Neural cell (in vitro differentiated cells): Measurements from ENCODE around the gene MLLT3. TPM values are rescaled to one million over a fixed set of nuclear protein-coding genes. Genes with fewer than 3 reads are reported as not detected.

Source experiments
- H2AFZ ChIP-seq: fragments of 200-600, 300-800 bp; sonication (generic), shearing (Covaris generic); 2 replicates; pipeline ENCODE4 v1.6.0; 2014; ENCODE audit warnings: low read depth, mild to moderate bottlenecking, antibody characterized with exemption, low read length, moderate library complexity
- H3F3A ChIP-seq: fragments of 200-600 bp; shearing (Covaris generic); 2 replicates; pipeline ENCODE4 v1.6.1; 2016; ENCODE audit warnings: mild to moderate bottlenecking, moderate library complexity, mixed read lengths, antibody characterized with exemption, low read length; ENCODE audit not compliant: insufficient read depth, poor library complexity, severe bottlenecking
- H3K27ac ChIP-seq: fragments of 200-600, 300-800 bp; sonication (generic), shearing (Covaris generic); 2 replicates; pipeline ENCODE4 v1.5.1; 2014; ENCODE audit warnings: mild to moderate bottlenecking, low read length, moderate library complexity
- H3K27me3 ChIP-seq: fragments of 300-800, 200-600 bp; sonication (generic), shearing (Covaris generic); 2 replicates; pipeline ENCODE4 v1.6.0; 2014; ENCODE audit warnings: mild to moderate bottlenecking, low read depth, low read length, moderate library complexity; ENCODE audit not compliant: insufficient read depth
- H3K36me3 ChIP-seq: fragments of 300-800, 200-600 bp; sonication (generic), shearing (Covaris generic); 2 replicates; pipeline ENCODE4 v1.5.1; 2014; ENCODE audit warnings: mild to moderate bottlenecking, antibody characterized with exemption, low read length, moderate library complexity; ENCODE audit not compliant: insufficient read depth
- H3K4me2 ChIP-seq: fragments of 300-800, 200-600 bp; sonication (generic), shearing (Covaris generic); 2 replicates; pipeline ENCODE4 v1.6.0; 2014; ENCODE audit warnings: mild to moderate bottlenecking, low read length
- H3K4me3 ChIP-seq: fragments of 300-800, 200-600 bp; sonication (generic), shearing (Covaris generic); 2 replicates; pipeline ENCODE4 v1.5.1; 2014; ENCODE audit warnings: mild to moderate bottlenecking, low read length, moderate library complexity
- H3K79me2 ChIP-seq: fragments of 200-600 bp; shearing (Covaris generic); replicated peaks from 2 replicates; pipeline ENCODE4 v1.6.0; 2014; ENCODE audit warnings: mild to moderate bottlenecking, low read length, moderate library complexity; ENCODE audit not compliant: insufficient read depth
- H3K9ac ChIP-seq: fragments of 300-800, 200-600 bp; sonication (generic), shearing (Covaris generic); 2 replicates; pipeline ENCODE4 v1.6.1; 2016; ENCODE audit warnings: mild to moderate bottlenecking, low read length, mixed read lengths
- H3K9me2 ChIP-seq: fragments of 200-600 bp; shearing (Covaris generic); 2 replicates; pipeline ENCODE4 v1.6.1; 2016; ENCODE audit warnings: mild to moderate bottlenecking, low read length, mixed read lengths; ENCODE audit not compliant: insufficient read depth
- H3K9me3 ChIP-seq: fragments of 200-600, 300-800 bp; sonication (generic), shearing (Covaris generic); 2 replicates; pipeline ENCODE4 v1.6.1; 2016; ENCODE audit warnings: mild to moderate bottlenecking, mixed run types, low read length, moderate library complexity, mixed read lengths
- H4K20me1 ChIP-seq: fragments of 200-600 bp; shearing (Covaris generic); 2 replicates; pipeline ENCODE4 v1.6.1; 2016; ENCODE audit warnings: mild to moderate bottlenecking, mixed run types; ENCODE audit not compliant: insufficient read depth
- CTCF ChIP-seq: fragments of 450-650 bp; IDR thresholded peaks from 2 replicates; pipeline ENCODE4 v1.5.1; 2014; ENCODE audit warnings: antibody characterized with exemption, mild to moderate bottlenecking, moderate library complexity; ENCODE audit not compliant: poor library complexity, severe bottlenecking
- EP300 ChIP-seq: fragments of 450-650 bp; conservative IDR thresholded peaks from 2 replicates; pipeline ENCODE4 v1.6.1; 2014; ENCODE audit warnings: antibody characterized with exemption, mild to moderate bottlenecking, moderate library complexity; ENCODE audit not compliant: poor library complexity, severe bottlenecking
- EZH2 ChIP-seq: fragments of 200-600, 300-800 bp; shearing (Covaris generic), sonication (generic); IDR thresholded peaks from 2 replicates; pipeline ENCODE4 v1.6.1; 2014; ENCODE audit warnings: antibody characterized with exemption, low read length, borderline replicate concordance, mild to moderate bottlenecking; ENCODE audit not compliant: insufficient read depth, poor library complexity, severe bottlenecking
- MXI1 ChIP-seq: fragments of 450-650 bp; conservative IDR thresholded peaks from 2 replicates; pipeline ENCODE4 v1.6.1; 2014; ENCODE audit warnings: antibody characterized with exemption, mild to moderate bottlenecking; ENCODE audit not compliant: poor library complexity, severe bottlenecking
- POLR2AphosphoS5 ChIP-seq: IDR thresholded peaks from 2 replicates; pipeline ENCODE4 v1.6.1; 2012
- RAD21 ChIP-seq: fragments of 450-650 bp; conservative IDR thresholded peaks from 2 replicates; pipeline ENCODE4 v1.6.1; 2014; ENCODE audit warnings: antibody characterized with exemption, mild to moderate bottlenecking, moderate library complexity
- REST ChIP-seq: IDR thresholded peaks from 2 replicates; pipeline ENCODE4 v1.6.1; 2012; ENCODE audit warnings: borderline replicate concordance
- SMC3 ChIP-seq: fragments of 450-650 bp; conservative IDR thresholded peaks from 2 replicates; pipeline ENCODE4 v1.6.1; 2014; ENCODE audit warnings: antibody characterized with exemption, mild to moderate bottlenecking, moderate library complexity; ENCODE audit not compliant: poor library complexity
- TAF1 ChIP-seq: IDR thresholded peaks from 2 replicates; pipeline ENCODE4 v1.6.1; 2012; ENCODE audit warnings: low read depth
- polyA plus RNA-seq: library from polyadenylated mRNA; depleted of rRNA; stranded (reverse); fragments of >200 nt; gene quantifications from 2 replicates; pipeline ENCODE4 v1.2.3, GENCODE V29; 2014

MLLT3 gene
- polyA plus RNA-seq, 1 donor from 2014 or later, result 61.5 TPM

GRCh38 chr9:20404192-20404813 is 218.0 kb downstream of the MLLT3 start:
- H3K27me3 ChIP-seq, result no peaks in the 10 kb centered on the region
- no peak overlapping the region for H2AFZ ChIP-seq
- H3K4me3 ChIP-seq, result no peak overlapping the region
- H3K27ac ChIP-seq, result no peak overlapping the region
- H3K9me2 ChIP-seq, result no peaks in the 10 kb centered on the region
- TF ChIP-seq CTCF, result no peak
- no peak for TF ChIP-seq MXI1
- no peak for TF ChIP-seq TAF1
- TF ChIP-seq EZH2, result no peak
- no peaks in the 10 kb centered on the region for H3K9me3 ChIP-seq
- no peaks in the 10 kb centered on the region for H3F3A ChIP-seq
- H3K4me2 ChIP-seq, result no peak overlapping the region
- no peaks in the 10 kb centered on the region for H3K36me3 ChIP-seq
- no peak overlapping the region for H3K9ac ChIP-seq
- no peaks in the 10 kb centered on the region for H4K20me1 ChIP-seq
- H3K79me2 ChIP-seq, result peaks cover 2% of the 10 kb centered on the region

GRCh38 chr9:20403346-20403745 is 219.0 kb downstream of the MLLT3 start:
- H4K20me1 ChIP-seq, result no peaks in the 10 kb centered on the region
- no peak for TF ChIP-seq TAF1

GRCh38 chr9:20402273-20402875 is 219.9 kb downstream of the MLLT3 start:
- Histone ChIP-seq H4K20me1 (no peaks in the 10 kb centered on the region), H3K4me2 (no peak overlapping the region), H3K27ac (no peak overlapping the region), H3K9me2 (no peaks in the 10 kb centered on the region), H3K9me3 (no peaks in the 10 kb centered on the region), H2AFZ (no peak overlapping the region), H3K4me3 (no peak overlapping the region), H3K79me2 (peaks cover 6% of the 10 kb centered on the region), H3K27me3 (no peaks in the 10 kb centered on the region), H3F3A (no peaks in the 10 kb centered on the region), H3K9ac (no peak overlapping the region), H3K36me3 (no peaks in the 10 kb centered on the region)
- TF ChIP-seq EZH2 (no peak), MXI1 (no peak), REST (no peak), POLR2AphosphoS5 (no peak), RAD21 (no peak), CTCF (no peak), EP300 (no peak), TAF1 (no peak), SMC3 (no peak)

More at GRCh38 chr9:20403346-20403745, 219.0 kb downstream of the MLLT3 start:
- Histone ChIP-seq H3K79me2 (peaks cover 6% of the 10 kb centered on the region), H3K36me3 (no peaks in the 10 kb centered on the region), H2AFZ (no peak overlapping the region), H3K27me3 (no peaks in the 10 kb centered on the region), H3K4me2 (no peak overlapping the region), H3F3A (no peaks in the 10 kb centered on the region), H3K9ac (no peak overlapping the region), H3K27ac (no peak overlapping the region), H3K9me2 (no peaks in the 10 kb centered on the region), H3K9me3 (no peaks in the 10 kb centered on the region), H3K4me3 (no peak overlapping the region)
